GM21526 (cell line): ENCODE data around the gene SAMD14.

Experiments
- ATAC-seq: cut with Tn5 transposase; IDR thresholded peaks from one replicate; pipeline ENCODE4 v1.9.1; 2021; ENCODE audit warnings: moderate library complexity; ENCODE audit not compliant: unreplicated experiment, low FRiP score

The SAMD14 gene

GRCh38 chr17:50101346-50102163 lies 28.4 kb downstream of the SAMD14 start:
- ATAC-seq, result no peak

GRCh38 chr17:50100921-50101345 lies 29.0 kb downstream of the SAMD14 start:
- ATAC-seq, result no peak

- no peak for ATAC-seq
Observed at GRCh38 chr17:50100480-50100883, 29.5 kb downstream of the SAMD14 start.

- no peak for ATAC-seq
Observed at GRCh38 chr17:50099003-50099402, 31.0 kb downstream of the SAMD14 start.

GRCh38 chr17:50098583-50098982 lies 31.4 kb downstream of the SAMD14 start:
- no peak for ATAC-seq

- ATAC-seq, result no peak
Observed at GRCh38 chr17:50097926-50098325, 32.0 kb downstream of the SAMD14 start.

- ATAC-seq, result no peak
Observed at GRCh38 chr17:50097455-50097854, 32.5 kb downstream of the SAMD14 start.

- ATAC-seq, result no peak
Observed at GRCh38 chr17:50096758-50097157, 33.2 kb downstream of the SAMD14 start.

- no peak for ATAC-seq
Observed at GRCh38 chr17:50096092-50096491, 33.9 kb downstream of the SAMD14 start.

GRCh38 chr17:50095626-50096037 lies 34.3 kb downstream of the SAMD14 start:
- ATAC-seq, result no peak

GRCh38 chr17:50094753-50095619 lies 35.0 kb downstream of the SAMD14 start, which contains the start of gene PDK2:
Gene PDK2 (plus strand): TSS chr17:50095351. CDS start chr17:50095436, 85 bp downstream.
- ATAC-seq, result peak; percentile 89

- no peak for ATAC-seq
Observed at GRCh38 chr17:50094243-50094752, 35.7 kb downstream of the SAMD14 start.

GRCh38 chr17:50093807-50094206 lies 36.2 kb downstream of the SAMD14 start:
- ATAC-seq, result no peak

- ATAC-seq, result no peak
Observed at GRCh38 chr17:50093246-50093645, 36.7 kb downstream of the SAMD14 start.

- ATAC-seq, result no peak
Observed at GRCh38 chr17:50091918-50092285, 38.1 kb downstream of the SAMD14 start.

- ATAC-seq, result no peak
Observed at GRCh38 chr17:50090971-50091917, 38.7 kb downstream of the SAMD14 start.

- ATAC-seq, result no peak
Observed at GRCh38 chr17:50090071-50090470, 39.9 kb downstream of the SAMD14 start.

GRCh38 chr17:50088952-50089825 lies 40.8 kb downstream of the SAMD14 start:
- ATAC-seq, result no peak

- no peak for ATAC-seq
Observed at GRCh38 chr17:50087912-50088405, 42.0 kb downstream of the SAMD14 start.
